Nephron progenitor cell (in vitro differentiated cells): Measurements from ENCODE around the gene FCER1G.

ENCODE experiments used
- DNase-seq: peaks from one replicate; pipeline ENCODE4 v3.0.0; 2021
- H3K27ac Mint-ChIP-seq: 2 replicates; pipeline ENCODE4 v1.8.0; 2021; ENCODE audit warnings: mild to moderate bottlenecking, moderate library complexity, mixed read lengths
- H3K27me3 Mint-ChIP-seq: 2 replicates; pipeline ENCODE4 v1.8.0; 2021; ENCODE audit warnings: mild to moderate bottlenecking, low read depth, mixed read lengths; ENCODE audit not compliant: poor library complexity
- H3K36me3 Mint-ChIP-seq: 2 replicates; pipeline ENCODE4 v1.8.0; 2021; ENCODE audit warnings: low read depth, mixed read lengths
- H3K4me1 Mint-ChIP-seq: 2 replicates; pipeline ENCODE4 v1.8.0; 2021; ENCODE audit warnings: mixed read lengths
- H3K4me3 Mint-ChIP-seq: 2 replicates; pipeline ENCODE4 v1.8.0; 2021; ENCODE audit warnings: mild to moderate bottlenecking, moderate library complexity, mixed read lengths
- H3K9me3 Mint-ChIP-seq: 2 replicates; pipeline ENCODE4 v1.8.0; 2021; ENCODE audit warnings: mild to moderate bottlenecking, moderate library complexity, mixed read lengths
- TF ChIP-seq, protein P1 (sequence below): fragments of 200-600 bp; sonication (generic); IDR thresholded peaks from 2 replicates; pipeline ENCODE4 v1.5.0; 2021; ENCODE audit warnings: antibody characterized with exemption

The FCER1G gene

DNA sequence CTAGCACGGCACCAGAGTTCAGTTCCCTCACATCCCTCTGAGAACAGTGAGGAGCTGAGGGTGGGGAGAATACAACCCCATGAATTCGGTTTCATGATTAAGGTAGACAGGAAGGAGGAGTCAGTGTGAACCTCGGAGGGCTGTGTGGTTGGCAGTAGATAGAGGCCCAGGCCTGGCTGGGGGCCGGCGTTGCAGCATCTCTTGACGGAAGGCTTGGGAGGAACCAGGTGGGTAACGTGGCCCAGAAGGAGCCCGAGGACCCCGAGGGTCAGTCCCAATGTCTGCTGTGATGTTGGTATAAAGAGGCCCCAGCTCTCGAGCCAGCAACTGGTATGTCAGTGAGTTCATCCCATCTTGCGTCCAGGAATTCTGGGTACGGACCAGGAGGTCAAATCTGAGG is 43.4 kb upstream of the FCER1G start:
- no peak overlapping the region for H3K27ac Mint-ChIP-seq
- H3K4me1 Mint-ChIP-seq: peaks cover 32% of the 10 kb centered on the region
- no peaks in the 10 kb centered on the region for H3K27me3 Mint-ChIP-seq
- no peak overlapping the region for H3K4me3 Mint-ChIP-seq
- H3K9me3 Mint-ChIP-seq: no peaks in the 10 kb centered on the region
- peaks cover 44% of the 10 kb centered on the region for H3K36me3 Mint-ChIP-seq
- DNase-seq: no peak
- TF ChIP-seq, protein P1, sequence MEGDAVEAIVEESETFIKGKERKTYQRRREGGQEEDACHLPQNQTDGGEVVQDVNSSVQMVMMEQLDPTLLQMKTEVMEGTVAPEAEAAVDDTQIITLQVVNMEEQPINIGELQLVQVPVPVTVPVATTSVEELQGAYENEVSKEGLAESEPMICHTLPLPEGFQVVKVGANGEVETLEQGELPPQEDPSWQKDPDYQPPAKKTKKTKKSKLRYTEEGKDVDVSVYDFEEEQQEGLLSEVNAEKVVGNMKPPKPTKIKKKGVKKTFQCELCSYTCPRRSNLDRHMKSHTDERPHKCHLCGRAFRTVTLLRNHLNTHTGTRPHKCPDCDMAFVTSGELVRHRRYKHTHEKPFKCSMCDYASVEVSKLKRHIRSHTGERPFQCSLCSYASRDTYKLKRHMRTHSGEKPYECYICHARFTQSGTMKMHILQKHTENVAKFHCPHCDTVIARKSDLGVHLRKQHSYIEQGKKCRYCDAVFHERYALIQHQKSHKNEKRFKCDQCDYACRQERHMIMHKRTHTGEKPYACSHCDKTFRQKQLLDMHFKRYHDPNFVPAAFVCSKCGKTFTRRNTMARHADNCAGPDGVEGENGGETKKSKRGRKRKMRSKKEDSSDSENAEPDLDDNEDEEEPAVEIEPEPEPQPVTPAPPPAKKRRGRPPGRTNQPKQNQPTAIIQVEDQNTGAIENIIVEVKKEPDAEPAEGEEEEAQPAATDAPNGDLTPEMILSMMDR: no peak

DNA sequence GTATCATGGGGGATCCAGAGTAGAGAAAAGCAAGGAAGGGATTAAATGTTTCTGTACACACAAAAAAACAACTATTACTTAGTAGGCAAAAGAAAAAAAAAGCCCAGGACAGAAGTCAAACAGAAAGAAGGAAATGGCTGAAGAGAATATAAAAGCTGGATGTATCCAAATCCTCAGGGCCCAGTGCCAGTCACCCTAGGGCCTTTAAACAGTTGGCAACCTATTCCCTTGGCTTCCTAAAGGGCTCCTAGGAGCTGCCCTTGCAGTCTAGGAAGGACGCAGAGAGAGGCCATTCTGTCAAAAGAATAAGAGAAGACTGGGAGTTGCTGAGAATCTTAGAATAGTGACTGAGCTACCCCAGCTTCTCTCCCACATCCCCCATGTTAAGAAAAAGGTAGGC is 42.7 kb upstream of the FCER1G start:
- TF ChIP-seq, protein P1: no peak
- Mint-ChIP-seq H3K36me3 (peaks cover 44% of the 10 kb centered on the region), H3K4me1 (peaks cover 32% of the 10 kb centered on the region), H3K27ac (no peak overlapping the region), H3K4me3 (no peak overlapping the region), H3K9me3 (no peaks in the 10 kb centered on the region), H3K27me3 (no peaks in the 10 kb centered on the region)
- DNase-seq: no peak

DNA sequence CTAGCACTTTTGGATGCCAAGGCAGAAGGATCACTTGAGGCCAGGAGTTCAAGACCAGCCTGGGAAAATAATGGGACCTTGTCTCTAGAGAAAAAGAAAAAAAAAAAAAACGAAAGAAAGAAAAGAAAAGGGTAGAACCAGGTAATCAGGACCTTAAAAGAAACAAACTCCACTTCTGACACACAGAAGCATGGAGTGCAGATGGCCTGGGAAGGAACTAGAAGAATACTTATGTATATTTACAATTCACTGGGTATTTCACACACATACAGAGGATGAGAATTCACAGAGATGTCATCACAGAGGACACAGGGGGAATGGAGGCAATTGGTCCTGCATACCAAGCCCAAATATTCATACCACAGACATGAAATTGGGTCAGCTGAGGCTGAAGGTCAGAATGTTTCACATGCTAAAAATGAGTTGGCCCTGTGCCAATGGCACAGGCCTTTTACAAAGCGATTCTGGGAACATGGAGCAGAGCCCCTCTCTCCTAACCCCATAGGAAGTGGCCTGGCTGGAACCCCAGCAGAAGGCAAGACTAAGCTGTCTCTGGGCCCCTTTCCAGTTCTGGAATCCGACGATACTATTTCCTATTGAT is 42.2 kb upstream of the FCER1G start:
- DNase-seq: no peak
- Mint-ChIP-seq H3K27ac (no peak overlapping the region), H3K4me1 (peaks cover 32% of the 10 kb centered on the region), H3K27me3 (no peaks in the 10 kb centered on the region), H3K36me3 (peaks cover 44% of the 10 kb centered on the region), H3K9me3 (no peaks in the 10 kb centered on the region), H3K4me3 (no peak overlapping the region)
- TF ChIP-seq, protein P1: no peak

DNA sequence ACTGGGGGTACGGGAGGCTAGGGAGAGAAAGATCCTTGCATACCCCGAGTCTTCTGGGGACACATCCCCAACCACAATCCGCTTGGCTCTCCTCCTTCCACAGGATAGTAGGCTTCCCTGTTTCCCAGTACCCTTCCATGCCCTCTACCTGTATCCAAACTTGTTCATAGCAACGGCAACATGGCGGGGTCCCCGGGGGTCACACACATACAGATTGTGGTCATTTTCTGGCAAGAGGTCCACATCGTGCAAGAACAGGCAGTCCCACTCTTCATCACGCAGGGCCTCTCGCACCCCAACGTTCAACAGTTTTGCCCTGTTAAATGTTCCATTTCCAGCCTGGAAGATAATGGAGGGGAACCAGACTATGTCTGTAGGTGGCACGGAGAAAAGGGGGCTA is 41.4 kb upstream of the FCER1G start:
- Mint-ChIP-seq H3K27me3 (no peaks in the 10 kb centered on the region), H3K4me3 (no peak overlapping the region), H3K36me3 (peaks cover 44% of the 10 kb centered on the region), H3K27ac (no peak overlapping the region), H3K9me3 (no peaks in the 10 kb centered on the region), H3K4me1 (peaks cover 31% of the 10 kb centered on the region)
- TF ChIP-seq, protein P1: no peak
- DNase-seq: no peak

DNA sequence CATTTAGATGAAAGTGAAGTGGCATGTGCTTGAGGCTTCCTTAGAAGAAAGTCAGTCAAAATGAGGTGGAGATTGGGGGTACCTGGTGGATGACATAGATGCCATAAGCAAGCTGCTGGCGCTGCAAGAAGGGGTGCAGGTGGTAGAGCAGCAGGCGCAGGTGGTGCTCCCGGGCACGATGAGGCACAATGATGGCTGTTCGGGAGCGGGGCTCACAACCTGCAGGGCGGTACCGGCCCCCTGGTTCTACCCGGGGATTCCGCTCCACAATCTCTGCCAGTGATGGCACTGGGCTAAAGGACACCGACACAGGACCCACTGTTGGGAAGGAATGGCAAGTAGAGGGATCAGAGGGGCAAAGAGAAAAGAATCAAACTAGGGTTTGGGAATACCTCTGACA is 40.2 kb upstream of the FCER1G start:
- H3K4me3 Mint-ChIP-seq: peak overlapping the region; percentile 57
- H3K4me1 Mint-ChIP-seq: peaks cover 31% of the 10 kb centered on the region
- H3K9me3 Mint-ChIP-seq: no peaks in the 10 kb centered on the region
- peaks cover 39% of the 10 kb centered on the region for H3K36me3 Mint-ChIP-seq
- no peak for DNase-seq
- H3K27ac Mint-ChIP-seq: peak overlapping the region; percentile 72
- H3K27me3 Mint-ChIP-seq: no peaks in the 10 kb centered on the region
- TF ChIP-seq, protein P1: no peak

DNA sequence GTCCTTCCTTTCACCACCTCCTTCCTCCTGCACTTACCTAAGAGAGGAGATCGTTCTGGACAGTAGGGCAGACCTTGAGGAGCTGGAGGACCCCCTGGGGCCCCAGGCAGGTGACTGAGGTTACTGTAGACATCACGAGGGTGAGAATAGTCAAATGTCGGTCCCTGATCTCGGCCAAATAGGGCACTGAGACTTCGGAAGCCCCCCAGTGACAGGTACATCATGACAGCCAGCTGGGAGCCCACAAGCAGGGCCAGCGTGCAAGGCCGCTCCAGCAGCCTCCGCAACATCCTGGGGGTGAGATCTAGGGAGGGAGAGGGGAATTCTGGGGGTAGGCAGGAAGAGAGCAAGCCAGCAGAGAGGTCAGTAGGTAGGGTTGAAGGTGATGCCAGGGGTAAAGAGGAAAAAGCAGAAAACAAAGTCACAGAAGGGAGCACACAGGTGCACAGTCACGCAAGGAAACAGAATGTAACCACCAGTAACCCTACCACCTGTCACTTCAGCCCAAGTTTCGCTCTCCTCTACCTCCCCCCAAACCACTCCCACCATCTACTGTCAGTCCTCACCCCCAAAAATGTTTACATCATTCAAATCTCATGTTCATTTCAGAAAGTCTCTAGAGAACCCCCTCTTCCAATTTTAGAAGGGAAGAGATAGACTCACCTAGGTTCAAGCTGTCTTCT is 39.2 kb upstream of the FCER1G start:
- peaks cover 31% of the 10 kb centered on the region for H3K4me1 Mint-ChIP-seq
- TF ChIP-seq, protein P1: no peak
- peaks cover 2% of the 10 kb centered on the region for H3K27me3 Mint-ChIP-seq
- H3K9me3 Mint-ChIP-seq: no peaks in the 10 kb centered on the region
- no peak overlapping the region for H3K27ac Mint-ChIP-seq
- H3K4me3 Mint-ChIP-seq: peak overlapping the region; percentile 100
- H3K36me3 Mint-ChIP-seq: peaks cover 35% of the 10 kb centered on the region
- no peak for DNase-seq
